Sigmoid colon (tissue), 4 donors: ENCODE results near the gene LSM14B.

ENCODE experiments used
- CTCF ChIP-seq, 4 experiments: fragments of 450-650 bp in 3 of 4; fragments of 200-600 bp in 1 of 4; IDR thresholded peaks; one replicate each; pipeline ENCODE4 v1.5.1; 2016 to 2019; ENCODE audit warnings: antibody characterized with exemption in 4 of 4, mild to moderate bottlenecking in 3 of 4, moderate library complexity in 2 of 4
- EP300 ChIP-seq, 4 donors: sonication (generic); formaldehyde crosslinking; IDR thresholded peaks; one replicate each; pipeline ENCODE4 v1.6.1; 2017; ENCODE audit warnings: antibody characterized with exemption in 4 of 4
- POLR2A ChIP-seq, 2 donors: fragments of 450-650 bp; IDR thresholded peaks; one replicate each; pipeline ENCODE4 v1.6.1; 2016; ENCODE audit warnings: antibody characterized with exemption in 2 of 2, mild to moderate bottlenecking in 2 of 2, moderate library complexity in 2 of 2

GRCh38 chr20:62163485-62163865, 41.2 kb downstream of the LSM14B start:
- TF ChIP-seq CTCF (IDR thresholded peaks at IDR 0.05) (no peak), EP300 (IDR thresholded peaks at IDR 0.05) (no peak), POLR2A (IDR thresholded peaks at IDR 0.05) (no peak)
